OCI-LY3 (cell line): ENCODE measurements around the gene F8.
"Not testable (repeated sequence)": the region's sequence is repeated elsewhere in the genome, so short reads cannot be mapped to it uniquely, and the experiment has no call there.

ENCODE experiments used
- H2AFZ ChIP-seq: fragments of 200-600, 300-600 bp; shearing (Covaris generic); 2 replicates; pipeline ENCODE4 v1.6.0; 2014; ENCODE audit warnings: antibody characterized with exemption, low read depth, low read length
- H3K27ac ChIP-seq: fragments of 200-600, 300-600 bp; sonication (generic); 2 replicates; pipeline ENCODE4 v1.5.1; 2014; ENCODE audit warnings: mild to moderate bottlenecking, low read length, moderate library complexity, mixed read lengths
- H3K27me3 ChIP-seq: fragments of 200-600, 300-600 bp; sonication (generic); 2 replicates; pipeline ENCODE4 v1.6.1; 2014; ENCODE audit warnings: low read depth, low read length, mixed read lengths
- H3K36me3 ChIP-seq: fragments of 200-600, 300-600 bp; sonication (generic); replicated peaks from 2 replicates; pipeline ENCODE3; 2014; ENCODE audit warnings: low read depth, low read length, mixed read lengths
- H3K4me1 ChIP-seq: fragments of 300-600, 200-600 bp; sonication (generic); 2 replicates; pipeline ENCODE4 v1.6.1; 2014; ENCODE audit warnings: low read length, mixed read lengths
- H3K4me2 ChIP-seq: fragments of 200-600, 300-600 bp; sonication (generic); 2 replicates; pipeline ENCODE4 v1.6.1; 2014; ENCODE audit warnings: low read length, mixed read lengths
- H3K4me3 ChIP-seq: fragments of 300-600, 200-600 bp; sonication (generic); 2 replicates; pipeline ENCODE4 v1.5.1; 2014; ENCODE audit warnings: antibody characterized with exemption, mild to moderate bottlenecking, low read length, moderate library complexity
- H3K79me2 ChIP-seq: fragments of 300-600, 200-600 bp; shearing (Covaris generic); 2 replicates; pipeline ENCODE4 v1.6.1; 2014; ENCODE audit warnings: mild to moderate bottlenecking, low read length, mixed read lengths
- H3K9ac ChIP-seq: fragments of 300-600, 200-600 bp; shearing (Covaris generic); 2 replicates; pipeline ENCODE4 v1.6.0; 2014; ENCODE audit warnings: mild to moderate bottlenecking, low read length, moderate library complexity
- H3K9me3 ChIP-seq: fragments of 200-600, 300-600 bp; shearing (Covaris generic); 2 replicates; pipeline ENCODE4 v1.6.1; 2014; ENCODE audit warnings: low read length, mixed read lengths; ENCODE audit not compliant: insufficient read depth
- H4K20me1 ChIP-seq: fragments of 200-600, 300-600 bp; sonication (generic); 2 replicates; pipeline ENCODE4 v1.6.1; 2016; ENCODE audit warnings: low read length, mixed read lengths; ENCODE audit not compliant: insufficient read depth
- CTCF ChIP-seq: fragments of 200-600, 300-600 bp; sonication (generic); IDR thresholded peaks from 2 replicates; pipeline ENCODE4 v1.5.1; 2014; ENCODE audit warnings: antibody characterized with exemption, low read length, low read depth
- EZH2phosphoT487 ChIP-seq: fragments of 200-600 bp; shearing (Covaris generic); IDR thresholded peaks from 2 replicates; pipeline ENCODE4 v1.6.1; 2018; ENCODE audit warnings: antibody characterized with exemption, mixed run types, low read depth

F8 gene

GRCh38 chrX:154827194-154828015, 195.1 kb downstream of the F8 start:
- Histone ChIP-seq H3K9ac (peak overlapping the region; percentile 41; the same call in 1 of the 2 replicates), H3K27ac (peak overlapping the region; percentile 77), H3K27me3 (no peaks in the 10 kb centered on the region), H3K4me1 (peaks cover 50% of the 10 kb centered on the region), H4K20me1 (no peaks in the 10 kb centered on the region), H2AFZ (peak overlapping the region; percentile 72), H3K79me2 (no peaks in the 10 kb centered on the region), H3K4me2 (peak overlapping the region; percentile 66), H3K4me3 (peak overlapping the region; percentile 44), H3K9me3 (no peaks in the 10 kb centered on the region), H3K36me3 (no peaks in the 10 kb centered on the region)
- no peak for TF ChIP-seq EZH2phosphoT487
- no peak for TF ChIP-seq CTCF

- not testable (repeated sequence) for H3K9ac ChIP-seq, H3K79me2 ChIP-seq, H3K27ac ChIP-seq, H3K9me3 ChIP-seq, H3K4me3 ChIP-seq, H3K4me2 ChIP-seq, H3K36me3 ChIP-seq, H2AFZ ChIP-seq, H3K27me3 ChIP-seq, H4K20me1 ChIP-seq
- peaks cover 66% of the 10 kb centered on the region for H3K4me1 ChIP-seq
Measured at GRCh38 chrX:154825586-154825985, 196.9 kb downstream of the F8 start.

- TF ChIP-seq CTCF (no peak), EZH2phosphoT487 (no peak)
- Histone ChIP-seq H3K4me2 (no peak overlapping the region), H3K27me3 (no peaks in the 10 kb centered on the region), H3K4me3 (no peak overlapping the region), H3K79me2 (no peaks in the 10 kb centered on the region), H3K4me1 (peaks cover 73% of the 10 kb centered on the region), H3K9ac (no peak overlapping the region), H3K27ac (no peak overlapping the region), H2AFZ (no peak overlapping the region), H3K36me3 (no peaks in the 10 kb centered on the region), H3K9me3 (no peaks in the 10 kb centered on the region), H4K20me1 (no peaks in the 10 kb centered on the region)
Measured at GRCh38 chrX:154824638-154825037, 197.9 kb downstream of the F8 start.

- Histone ChIP-seq H2AFZ (no peak overlapping the region), H3K36me3 (no peaks in the 10 kb centered on the region), H3K9me3 (no peaks in the 10 kb centered on the region), H4K20me1 (no peaks in the 10 kb centered on the region), H3K4me1 (peaks cover 60% of the 10 kb centered on the region), H3K4me3 (no peak overlapping the region), H3K4me2 (peak overlapping the region; percentile 43), H3K79me2 (no peaks in the 10 kb centered on the region), H3K27ac (peak overlapping the region; percentile 60), H3K9ac (no peak overlapping the region; the same call in 1 of the 2 replicates), H3K27me3 (no peaks in the 10 kb centered on the region)
- TF ChIP-seq CTCF: no peak
- no peak for TF ChIP-seq EZH2phosphoT487
Measured at GRCh38 chrX:154822029-154822428, 200.5 kb downstream of the F8 start.
